ENCODE results near the gene GCN1. TPM values are rescaled to one million over a fixed set of nuclear protein-coding genes. Genes with fewer than 3 reads are reported as not detected.

GCN1 gene
- total and polyA plus RNA-seq, 10 donors, result 10.4 to 131 (median 95.5) TPM

GRCh38 chr12:120216742-120217605, 22.5 kb upstream of the GCN1 start:
- no peak for DNase-seq

GRCh38 chr12:120215766-120216735, 21.5 kb upstream of the GCN1 start:
- H3K27me3 ChIP-seq (replicated peaks in 1 of 7), result no peaks in the 10 kb centered on the region
- H3K27ac ChIP-seq, result peak overlapping the region in 5 of 8 donors; percentile 20 to 62 (median 55)
- peaks cover 0 to 32% (median 19%) of the 10 kb centered on the region in 6 donors for H3K4me1 ChIP-seq
- peaks cover 0 to 100% (median 81%) of the 10 kb centered on the region in 6 donors for H3K36me3 ChIP-seq
- no peak for DNase-seq
- H3K9me3 ChIP-seq, result no peaks in the 10 kb centered on the region
- no peak overlapping the region for H3K4me3 ChIP-seq
- 73 to 85% (median 77%) methylated on average over 21 to 23 of the region's 23 CpGs for WGBS, 5 donors
- intact Hi-C loops (cut with DNase I; ENCODE audit: low total_unique reads), result loop anchor here (10.0 kb wide), 1 partner anchor 49 kb away; the partner anchor contains the start of gene PXN
- no peak for TF ChIP-seq POLR2AphosphoS5 (IDR thresholded peaks at IDR 0.05)
- TF ChIP-seq POLR2A (IDR thresholded peaks at IDR 0.05), result no peak
- TF ChIP-seq CTCF (IDR thresholded peaks at IDR 0.05 in 8 of 11, conservative IDR thresholded peaks at IDR 0.05 in 3 of 11), result no peak

More at GRCh38 chr12:120216742-120217605, 22.5 kb upstream of the GCN1 start:
- Histone ChIP-seq H3K4me1 (peaks cover 0 to 32% (median 19%) of the 10 kb centered on the region in 6 donors), H3K9me3 (no peaks in the 10 kb centered on the region), H3K27ac (peak overlapping the region in 2 of 8 donors; percentile 60 to 62), H3K36me3 (peaks cover 0 to 100% (median 82%) of the 10 kb centered on the region in 6 donors), H3K27me3 (replicated peaks in 1 of 7) (no peaks in the 10 kb centered on the region), H3K4me3 (no peak overlapping the region)
- intact Hi-C loops (cut with DNase I; ENCODE audit: low total_unique reads), result loop anchor here (10.0 kb wide), 1 partner anchor 48 kb away; the partner anchor contains the start of gene PXN
- 77 to 91% (median 85%) methylated on average over 24 to 32 of the region's 32 CpGs for WGBS, 5 donors
- TF ChIP-seq CTCF (IDR thresholded peaks at IDR 0.05 in 8 of 11, conservative IDR thresholded peaks at IDR 0.05 in 3 of 11) (no peak), POLR2AphosphoS5 (IDR thresholded peaks at IDR 0.05) (peak in 2 of 3 donors; percentile 12 to 53)

GRCh38 chr12:120215357-120215735, 20.8 kb upstream of the GCN1 start:
- Histone ChIP-seq H3K9me3 (no peaks in the 10 kb centered on the region), H3K27me3 (replicated peaks in 1 of 7) (no peaks in the 10 kb centered on the region), H3K4me1 (peaks cover 0 to 32% (median 19%) of the 10 kb centered on the region in 6 donors), H3K4me3 (no peak overlapping the region), H3K27ac (peak overlapping the region in 5 of 8 donors; percentile 20 to 62 (median 55)), H3K36me3 (peaks cover 0 to 100% (median 81%) of the 10 kb centered on the region in 6 donors)
- intact Hi-C loops (cut with DNase I; ENCODE audit: low total_unique reads), result loop anchor here (10.0 kb wide), 1 partner anchor 49 kb away; the partner anchor contains the start of gene PXN
- TF ChIP-seq CTCF (IDR thresholded peaks at IDR 0.05 in 8 of 11, conservative IDR thresholded peaks at IDR 0.05 in 3 of 11) (no peak), POLR2AphosphoS5 (IDR thresholded peaks at IDR 0.05) (peak in 2 of 3 donors; percentile 56 to 75), POLR2A (IDR thresholded peaks at IDR 0.05) (no peak)
- DNase-seq, result no peak
- 72 to 81% (median 79%) methylated on average over 14 to 15 of the region's 15 CpGs for WGBS, 5 donors

Data from spleen (tissue), 11 donors.